ENCODE measurements around the gene JUNB. TPM values are rescaled to one million over a fixed set of nuclear protein-coding genes. Genes with fewer than 3 reads are reported as not detected.

Gene JUNB
- total RNA-seq, 1 donor from 2014 or later: 105 TPM

- intact Hi-C loops (cut with micrococcal nuclease): no loop called here
Observed at GRCh38 chr19:12772323-12772722, 19.0 kb upstream of the JUNB start.

GRCh38 chr19:12773571-12773970, 17.7 kb upstream of the JUNB start:
- intact Hi-C loops (cut with micrococcal nuclease): no loop called here

GRCh38 chr19:12774588-12775555, 16.4 kb upstream of the JUNB start, which contains the start of gene HOOK2:
Gene HOOK2, minus strand, starts transcription at chr19:12775552. Its CDS starts 103 bp downstream, at chr19:12775449.
- intact Hi-C loops (cut with micrococcal nuclease): loop anchor here (1.0 kb wide), 1 partner anchor 38 kb away; the partner anchor contains the start of gene GET3

GRCh38 chr19:12777217-12778016, 13.9 kb upstream of the JUNB start:
- intact Hi-C loops (cut with micrococcal nuclease): loop anchor here (1.0 kb wide), 2 partner anchors 12 to 19 kb away; no protein-coding TSS in a partner anchor

GRCh38 chr19:12778017-12778904, 13.0 kb upstream of the JUNB start:
- intact Hi-C loops (cut with micrococcal nuclease): no loop called here

- intact Hi-C loops (cut with micrococcal nuclease): no loop called here
Observed at GRCh38 chr19:12778905-12779161, 12.5 kb upstream of the JUNB start.

- intact Hi-C loops (cut with micrococcal nuclease): no loop called here
Observed at GRCh38 chr19:12779162-12779993, 11.9 kb upstream of the JUNB start.

GRCh38 chr19:12782174-12782423, 9.2 kb upstream of the JUNB start:
- intact Hi-C loops (cut with micrococcal nuclease): loop anchor here (1.0 kb wide), 1 partner anchor 9 kb away; the partner anchor contains the start of gene JUNB

- intact Hi-C loops (cut with micrococcal nuclease): loop anchor here (1.0 kb wide), 1 partner anchor 9 kb away; the partner anchor contains the start of gene JUNB
Observed at GRCh38 chr19:12782424-12783290, 8.6 kb upstream of the JUNB start.

- intact Hi-C loops (cut with micrococcal nuclease): no loop called here
Observed at GRCh38 chr19:12783291-12783848, 7.9 kb upstream of the JUNB start.

GRCh38 chr19:12783849-12784393, 7.4 kb upstream of the JUNB start:
- intact Hi-C loops (cut with micrococcal nuclease): no loop called here

GRCh38 chr19:12784394-12784870, 6.9 kb upstream of the JUNB start:
- intact Hi-C loops (cut with micrococcal nuclease): no loop called here

- intact Hi-C loops (cut with micrococcal nuclease): no loop called here
Observed at GRCh38 chr19:12784871-12785430, 6.3 kb upstream of the JUNB start.

- intact Hi-C loops (cut with micrococcal nuclease): no loop called here
Observed at GRCh38 chr19:12785431-12786031, 5.8 kb upstream of the JUNB start.

GRCh38 chr19:12786141-12786870, 5.0 kb upstream of the JUNB start:
- intact Hi-C loops (cut with micrococcal nuclease): no loop called here

GRCh38 chr19:12786952-12787351, 4.3 kb upstream of the JUNB start:
- intact Hi-C loops (cut with micrococcal nuclease): no loop called here

- intact Hi-C loops (cut with micrococcal nuclease): no loop called here
Observed at GRCh38 chr19:12787458-12787857, 3.8 kb upstream of the JUNB start.
